ENCODE data around the gene SUDS3. TPM values are rescaled to one million over a fixed set of nuclear protein-coding genes. Genes with fewer than 3 reads are reported as not detected.

Gene SUDS3
- polyA plus RNA-seq, 1 donor from 2014 or later: 17.8 TPM

DNA sequence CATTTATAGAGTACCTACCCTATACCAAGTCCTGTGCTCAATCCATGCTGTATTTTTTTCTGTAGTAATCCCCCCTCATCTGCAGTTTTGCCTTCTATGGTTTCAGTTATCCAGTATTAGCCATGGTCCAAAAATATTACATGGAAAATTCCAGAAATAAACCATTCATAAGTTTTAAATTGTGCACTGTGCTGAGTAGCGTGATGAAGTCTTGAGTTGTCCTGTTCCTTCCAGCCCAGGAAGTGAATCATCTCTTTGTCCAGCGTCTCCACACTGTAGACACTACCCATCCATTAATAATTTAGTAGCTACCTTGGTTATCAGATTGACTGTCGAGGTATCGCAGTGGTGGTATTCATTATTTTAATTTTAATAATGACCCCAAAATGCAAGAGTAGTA, 54.2 kb downstream of the SUDS3 start:
- H3K27ac Mint-ChIP-seq: no peak overlapping the region
- H3K4me3 Mint-ChIP-seq: no peak overlapping the region
- peaks cover 0 to 7% (median 5%) of the 10 kb centered on the region in 3 donors for H3K9me3 Mint-ChIP-seq
- peaks cover 8% of the 10 kb centered on the region for H3K36me3 Mint-ChIP-seq
- no peaks in the 10 kb centered on the region for H3K27me3 Mint-ChIP-seq
- peaks cover 0 to 2% (median under 1%) of the 10 kb centered on the region in 3 donors for H3K4me1 Mint-ChIP-seq

DNA sequence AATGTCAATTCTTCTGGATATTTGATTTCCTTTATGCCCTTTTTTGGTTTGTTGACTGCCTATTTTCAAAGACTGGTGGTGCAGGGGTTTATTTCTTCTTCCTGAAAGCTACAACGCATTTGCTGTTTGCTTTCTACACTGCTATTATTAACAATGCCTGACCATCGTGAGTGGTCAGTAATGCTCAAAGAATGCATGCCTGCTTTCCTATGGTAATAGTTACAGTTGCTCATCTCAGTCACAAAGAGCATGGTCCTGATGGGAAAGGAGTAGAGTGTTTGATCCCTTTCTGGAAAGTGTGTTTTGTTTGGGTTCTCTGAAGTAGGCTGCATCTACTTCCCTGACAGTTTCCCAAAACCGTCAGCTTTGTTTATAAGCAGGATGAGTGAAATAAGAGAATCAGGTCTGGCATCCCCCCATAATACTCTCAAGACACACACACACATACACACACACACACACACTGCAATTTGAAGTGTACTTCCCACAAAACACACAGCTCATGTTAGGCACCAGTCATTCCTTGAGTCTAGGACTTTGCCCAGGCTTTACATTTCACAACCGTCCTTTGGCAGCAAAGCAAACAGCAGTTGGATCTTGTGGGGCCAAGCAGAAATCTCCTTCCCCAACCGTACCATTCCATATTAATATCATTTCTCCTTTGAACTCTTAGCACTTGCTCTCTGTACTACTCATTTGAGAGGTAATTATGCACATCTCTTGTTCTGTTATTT, 56.6 kb downstream of the SUDS3 start:
- H3K27ac Mint-ChIP-seq: peak overlapping the region in 1 of 3 donors; percentile 37
- H3K4me3 Mint-ChIP-seq: no peak overlapping the region
- peaks cover 6% of the 10 kb centered on the region for H3K36me3 Mint-ChIP-seq
- H3K9me3 Mint-ChIP-seq: peaks cover 0 to 11% (median 7%) of the 10 kb centered on the region in 3 donors
- peaks cover 0 to 2% (median 0%) of the 10 kb centered on the region in 3 donors for H3K4me1 Mint-ChIP-seq
- H3K27me3 Mint-ChIP-seq: peaks cover 4% of the 10 kb centered on the region

DNA sequence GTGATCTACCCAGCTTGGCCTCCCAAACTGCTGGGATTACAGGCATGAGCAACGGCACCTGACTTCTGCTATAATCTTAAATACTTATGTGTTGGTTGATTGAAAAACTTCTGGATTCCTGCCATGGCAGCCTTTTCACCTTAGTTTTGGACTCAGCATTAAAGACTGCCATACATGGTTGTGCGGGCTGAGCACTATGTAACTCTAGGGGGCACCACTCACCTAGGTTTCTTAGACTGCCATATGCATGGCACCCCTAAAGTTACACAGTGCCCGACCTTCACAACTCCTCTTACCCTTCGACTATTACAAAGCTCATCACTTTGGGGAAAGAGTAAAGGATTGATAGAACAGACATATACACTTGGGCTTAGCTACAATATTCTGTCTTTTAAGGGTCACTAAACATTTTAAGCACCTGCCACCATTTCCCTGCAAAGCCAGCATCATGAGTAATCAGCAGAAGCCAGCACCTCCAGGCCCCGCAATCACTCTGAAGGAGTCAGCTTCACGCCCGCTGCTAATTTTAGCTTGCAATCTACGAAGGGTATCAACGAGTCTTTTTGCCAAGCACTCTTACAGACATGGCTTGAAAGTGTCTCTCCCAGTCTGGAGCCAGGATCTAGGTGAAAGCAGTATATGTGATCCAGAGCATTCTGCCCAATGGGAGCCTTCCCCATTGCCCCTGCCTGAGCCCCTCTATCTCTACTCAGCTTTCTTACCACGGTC, 59.8 kb downstream of the SUDS3 start:
- no peaks in the 10 kb centered on the region for H3K4me1 Mint-ChIP-seq
- H3K36me3 Mint-ChIP-seq: peaks cover 6% of the 10 kb centered on the region
- peaks cover 0 to 11% (median 7%) of the 10 kb centered on the region in 3 donors for H3K9me3 Mint-ChIP-seq
- H3K4me3 Mint-ChIP-seq: no peak overlapping the region
- no peak overlapping the region for H3K27ac Mint-ChIP-seq
- peaks cover 6% of the 10 kb centered on the region for H3K27me3 Mint-ChIP-seq

GRCh38 chr12:118436986-118437385, 60.6 kb downstream of the SUDS3 start:
- H3K27me3 Mint-ChIP-seq: peaks cover 6% of the 10 kb centered on the region
- H3K4me1 Mint-ChIP-seq: no peaks in the 10 kb centered on the region
- H3K27ac Mint-ChIP-seq: no peak overlapping the region

GRCh38 chr12:118439068-118439467, 62.7 kb downstream of the SUDS3 start:
- Mint-ChIP-seq H3K27me3 (peaks cover 6% of the 10 kb centered on the region), H3K27ac (no peak overlapping the region), H3K9me3 (peaks cover 2 to 11% (median 3%) of the 10 kb centered on the region in 3 donors), H3K4me3 (no peak overlapping the region), H3K36me3 (peaks cover 4% of the 10 kb centered on the region), H3K4me1 (no peaks in the 10 kb centered on the region)

More at GRCh38 chr12:118436986-118437385, 60.6 kb downstream of the SUDS3 start:
- peaks cover 4% of the 10 kb centered on the region for H3K36me3 Mint-ChIP-seq
- no peak overlapping the region for H3K4me3 Mint-ChIP-seq
- peaks cover 0 to 11% (median 7%) of the 10 kb centered on the region in 3 donors for H3K9me3 Mint-ChIP-seq

DNA sequence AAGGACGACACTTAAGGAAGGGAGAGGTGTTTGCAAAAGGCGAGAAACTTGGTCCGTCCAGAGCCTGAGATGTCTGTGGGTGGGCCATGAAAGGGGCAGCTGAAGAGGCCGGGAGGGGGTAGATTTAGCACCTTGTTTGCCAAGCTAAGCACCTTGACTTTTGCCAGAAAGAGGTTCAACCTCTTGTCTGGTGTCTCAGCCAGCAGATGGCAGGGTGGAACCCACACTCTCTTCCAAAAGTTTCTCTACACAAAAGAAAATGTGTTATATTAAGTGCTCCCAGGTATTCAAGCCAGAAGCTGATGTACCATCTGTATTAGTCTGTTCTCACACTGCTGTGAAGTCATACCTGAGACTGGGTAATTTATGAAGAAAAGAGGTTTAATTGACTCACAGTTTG, 69.9 kb downstream of the SUDS3 start:
- no peak overlapping the region for H3K27ac Mint-ChIP-seq

GRCh38 chr12:118447181-118447580, 70.8 kb downstream of the SUDS3 start:
- peaks cover 9% of the 10 kb centered on the region for H3K27me3 Mint-ChIP-seq
- no peak overlapping the region for H3K4me3 Mint-ChIP-seq
- H3K9me3 Mint-ChIP-seq: peaks cover 2 to 5% (median 5%) of the 10 kb centered on the region in 3 donors
- no peak overlapping the region for H3K27ac Mint-ChIP-seq
- peaks cover 0 to 1% (median 0%) of the 10 kb centered on the region in 3 donors for H3K4me1 Mint-ChIP-seq
- H3K36me3 Mint-ChIP-seq: no peaks in the 10 kb centered on the region

More for the DNA sequence above, 69.9 kb downstream of the SUDS3 start:
- Mint-ChIP-seq H3K9me3 (peaks cover 2 to 5% (median 5%) of the 10 kb centered on the region in 3 donors), H3K36me3 (no peaks in the 10 kb centered on the region), H3K27me3 (peaks cover 9% of the 10 kb centered on the region), H3K4me3 (no peak overlapping the region), H3K4me1 (peaks cover 0 to 1% (median 0%) of the 10 kb centered on the region in 3 donors)

DNA sequence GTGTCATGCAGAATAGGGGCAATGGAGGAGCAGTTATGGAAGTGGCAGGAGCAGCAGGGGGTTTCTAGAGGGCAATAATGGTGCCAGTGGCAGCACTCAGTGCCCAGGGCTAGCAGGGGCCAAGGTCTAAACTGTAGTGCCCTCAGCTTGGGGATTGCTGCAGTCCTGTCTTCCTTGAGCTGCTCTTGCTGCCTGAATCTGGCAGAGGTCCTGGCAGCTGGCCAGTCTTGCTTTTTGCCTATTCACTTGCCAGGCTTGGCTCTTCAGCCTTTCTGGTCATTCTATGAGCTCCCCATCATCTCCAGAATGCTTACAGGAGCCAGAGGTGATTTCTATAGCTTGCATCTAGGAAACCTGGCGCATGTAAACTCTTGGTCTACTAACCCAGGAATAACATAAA, 72.0 kb downstream of the SUDS3 start:
- H3K27ac Mint-ChIP-seq: no peak overlapping the region
- peaks cover 2 to 7% (median 5%) of the 10 kb centered on the region in 3 donors for H3K9me3 Mint-ChIP-seq
- no peak overlapping the region for H3K4me3 Mint-ChIP-seq
- H3K4me1 Mint-ChIP-seq: peaks cover 0 to 1% (median 0%) of the 10 kb centered on the region in 3 donors
- peaks cover 9% of the 10 kb centered on the region for H3K27me3 Mint-ChIP-seq
- H3K36me3 Mint-ChIP-seq: no peaks in the 10 kb centered on the region

GRCh38 chr12:118455327-118455726, 79.0 kb downstream of the SUDS3 start:
- peaks cover 1% of the 10 kb centered on the region for H3K36me3 Mint-ChIP-seq

DNA sequence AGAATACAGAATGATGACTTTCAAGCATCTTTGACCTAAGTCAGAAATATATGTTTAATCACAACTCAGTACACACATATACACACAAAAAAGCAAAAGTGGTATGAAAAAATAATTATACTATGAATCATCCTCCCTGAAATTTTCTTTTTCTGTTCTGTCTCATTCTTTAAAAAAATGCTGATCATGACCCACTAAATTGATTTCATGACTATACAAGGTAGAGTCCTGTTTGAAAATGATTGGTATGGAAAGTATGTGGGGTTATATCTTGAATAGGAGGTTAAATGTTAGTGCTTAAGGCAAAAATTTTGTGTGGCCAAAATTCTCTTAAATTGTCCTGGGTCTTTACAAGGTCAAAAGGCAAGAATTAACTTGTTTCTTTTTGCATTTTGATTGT, 80.4 kb downstream of the SUDS3 start:
- no peak overlapping the region for H3K27ac Mint-ChIP-seq
- H3K9me3 Mint-ChIP-seq: peaks cover 4 to 10% (median 4%) of the 10 kb centered on the region in 3 donors

More at GRCh38 chr12:118455327-118455726, 79.0 kb downstream of the SUDS3 start:
- Mint-ChIP-seq H3K4me3 (no peak overlapping the region), H3K27me3 (peaks cover 7% of the 10 kb centered on the region), H3K4me1 (no peaks in the 10 kb centered on the region), H3K27ac (no peak overlapping the region), H3K9me3 (peaks cover 0 to 4% (median 2%) of the 10 kb centered on the region in 3 donors)

DNA sequence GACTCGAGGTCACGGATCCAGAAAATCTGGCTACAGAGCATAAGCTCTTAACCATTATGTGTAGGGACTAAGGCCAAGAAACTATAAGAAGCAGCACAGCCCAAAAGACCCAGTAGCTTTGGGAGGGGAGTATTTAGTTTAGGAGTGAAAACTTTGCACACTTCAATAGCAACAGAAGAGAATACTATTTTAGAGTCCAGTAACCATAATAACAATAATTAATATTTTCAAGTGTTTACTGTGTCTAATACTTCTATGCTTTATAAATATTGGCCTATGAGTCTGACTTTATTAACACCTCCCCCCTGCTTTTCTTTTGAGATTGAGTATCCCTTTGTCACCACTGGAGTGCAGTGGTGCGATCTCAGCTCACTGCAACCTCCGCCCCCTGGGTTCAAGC, 82.8 kb downstream of the SUDS3 start:
- Mint-ChIP-seq H3K4me1 (no peaks in the 10 kb centered on the region), H3K9me3 (peaks cover 2 to 18% (median 4%) of the 10 kb centered on the region in 3 donors), H3K4me3 (no peak overlapping the region), H3K36me3 (peaks cover 1% of the 10 kb centered on the region), H3K27ac (no peak overlapping the region), H3K27me3 (peaks cover 2% of the 10 kb centered on the region)

More for the DNA sequence above, 80.4 kb downstream of the SUDS3 start:
- Mint-ChIP-seq H3K4me1 (no peaks in the 10 kb centered on the region), H3K4me3 (no peak overlapping the region), H3K27me3 (no peaks in the 10 kb centered on the region), H3K36me3 (peaks cover 1% of the 10 kb centered on the region)

DNA sequence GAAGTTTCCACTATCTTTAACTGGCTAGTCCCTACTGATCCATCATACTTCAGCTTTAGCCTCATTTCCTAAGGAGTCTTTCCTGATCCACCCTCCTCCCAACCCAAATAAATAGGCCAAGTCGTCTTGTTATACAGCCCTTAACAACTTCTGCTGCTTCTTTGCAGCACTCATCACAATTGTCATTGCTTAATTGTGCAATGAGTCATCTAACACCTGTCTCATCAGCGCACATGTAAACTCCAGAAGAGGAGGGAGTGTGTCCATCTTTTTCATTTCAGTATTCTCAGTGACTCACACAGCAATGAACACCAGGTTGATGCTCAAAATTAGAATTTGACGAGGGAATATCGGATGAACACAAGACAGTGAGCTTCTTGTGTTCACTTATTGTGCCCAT, 87.3 kb downstream of the SUDS3 start:
- no peak overlapping the region for H3K4me3 Mint-ChIP-seq
- H3K27me3 Mint-ChIP-seq: peaks cover 2% of the 10 kb centered on the region
- peaks cover 2 to 18% (median 2%) of the 10 kb centered on the region in 3 donors for H3K9me3 Mint-ChIP-seq
- H3K36me3 Mint-ChIP-seq: peaks cover 1% of the 10 kb centered on the region
- H3K27ac Mint-ChIP-seq: no peak overlapping the region
- H3K4me1 Mint-ChIP-seq: no peaks in the 10 kb centered on the region

DNA sequence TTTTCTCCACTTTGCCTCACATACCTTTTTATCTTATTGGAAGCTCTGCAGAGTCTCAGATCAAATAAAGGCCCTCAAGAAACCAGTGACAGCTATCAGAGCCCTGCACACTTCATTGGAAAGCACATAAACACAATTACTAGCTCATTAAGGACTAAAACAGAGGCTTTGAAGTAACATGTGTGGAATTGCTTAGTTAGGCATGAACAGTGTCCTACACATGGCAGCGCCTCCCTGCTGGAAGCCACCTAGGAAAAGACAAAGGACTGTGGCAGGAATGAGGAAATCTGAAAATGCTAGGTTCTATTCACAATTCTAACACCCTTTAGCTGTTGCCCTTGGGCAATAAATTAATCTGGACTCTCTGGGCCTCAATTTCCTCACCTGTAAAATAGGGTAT, 89.4 kb downstream of the SUDS3 start:
- Mint-ChIP-seq H3K4me3 (no peak overlapping the region), H3K27me3 (peaks cover 2% of the 10 kb centered on the region), H3K27ac (no peak overlapping the region), H3K36me3 (no peaks in the 10 kb centered on the region), H3K4me1 (no peaks in the 10 kb centered on the region), H3K9me3 (peaks cover 2 to 15% (median 4%) of the 10 kb centered on the region in 3 donors)
